H1 (cell line): ENCODE measurements around the gene CAMKK1. TPM values are rescaled to one million over a fixed set of nuclear protein-coding genes. Genes with fewer than 3 reads are reported as not detected.

Experiments
- BRCA1 ChIP-seq: IDR thresholded peaks from 2 replicates; pipeline ENCODE4 v1.6.1; 2012; ENCODE audit warnings: low read depth, low read length, improper control_type of control experiment
- CREB1 ChIP-seq: IDR thresholded peaks from 2 replicates; pipeline ENCODE4 v1.6.1; 2012; ENCODE audit warnings: inconsistent platforms
- EGR1 ChIP-seq: IDR thresholded peaks from 2 replicates; pipeline ENCODE4 v1.6.1; 2011; ENCODE audit warnings: low read depth, low read length, borderline replicate concordance
- KDM1A ChIP-seq: fragments of 200-600, 300-600 bp; sonication (generic); IDR thresholded peaks from 2 replicates; pipeline ENCODE4 v1.7.1; 2016; ENCODE audit warnings: mild to moderate bottlenecking, low read length, borderline replicate concordance
- KDM4A ChIP-seq: IDR thresholded peaks from one replicate; pipeline ENCODE4 v1.7.1; 2012; ENCODE audit warnings: low read depth, mild to moderate bottlenecking, moderate library complexity, low read length, inconsistent platforms; ENCODE audit not compliant: severe bottlenecking
- TCF12 ChIP-seq: IDR thresholded peaks from 2 replicates; pipeline ENCODE4 v1.6.1; 2011; ENCODE audit warnings: low read depth, mild to moderate bottlenecking, low read length
- polyA plus RNA-seq, 7 experiments: library from polyadenylated mRNA; depleted of rRNA in 3 of 7; stranded (reverse) in 5 of 7; unstranded in 2 of 7; fragments of >200 nt in 5 of 7; fragments of 200-250 nt in 2 of 7; gene quantifications; 1 replicate in 5 of 7; 2 replicates in 1 of 7; 4 replicates in 1 of 7; pipeline versions ENCODE4 v1.2.1 to v1.2.3, GENCODE V29; 2011 to 2013; ENCODE audit warnings: missing spikeins in 2 of 7, mixed read lengths in 2 of 7
- total RNA-seq: library from RNA; stranded (reverse); fragmentation: NEBNext Ultra II Directional; extraction: Animal tissue kit (Norgen Biotek cat#: 25700); gene quantifications from 2 replicates; pipeline ENCODE4 v1.2.1, GENCODE V29; 2021

Gene CAMKK1
- total and polyA plus RNA-seq, 2 of the 8 experiments (the other 6 are each of a cell fraction or from before 2014, with no cell fraction given) = 7.1 to 7.6 TPM

- TF ChIP-seq BRCA1 = no peak
- no peak for TF ChIP-seq TCF12
- no peak for TF ChIP-seq EGR1
- no peak for TF ChIP-seq KDM1A
- no peak for TF ChIP-seq KDM4A
- TF ChIP-seq CREB1 = no peak
Observed at GRCh38 chr17:3877220-3877619, 15.6 kb downstream of the CAMKK1 start (continued).
